Esophagus squamous epithelium (tissue), 4 donors: ENCODE measurements around the gene RXFP1.

Source experiments
- CTCF ChIP-seq, 6 experiments: fragments of 450-650 bp in 4 of 6; fragments of 200-600 bp in 2 of 6; sonication (generic) in 2 of 6; IDR thresholded peaks; one replicate each; pipeline ENCODE4 v1.5.1; 2016 to 2019; ENCODE audit warnings: antibody characterized with exemption in 6 of 6, mild to moderate bottlenecking in 4 of 6, moderate library complexity in 4 of 6
- POLR2A ChIP-seq, 4 donors: fragments of 450-650 bp; IDR thresholded peaks; one replicate each; pipeline ENCODE4 v1.6.1; 2017; ENCODE audit warnings: antibody characterized with exemption in 4 of 4, mild to moderate bottlenecking in 4 of 4, moderate library complexity in 3 of 4

- TF ChIP-seq CTCF (IDR thresholded peaks at IDR 0.05): no peak
- no peak for TF ChIP-seq POLR2A (IDR thresholded peaks at IDR 0.05)
These were observed 147.6 kb downstream of the RXFP1 start for GRCh38 chr4:158669310-158669709.
